GM12878 (cell line): Measurements from ENCODE around the gene TMEM201. TPM values are rescaled to one million over a fixed set of nuclear protein-coding genes. Genes with fewer than 3 reads are reported as not detected.

Source experiments
- CBX3 ChIP-seq: fragments of 200-600 bp; sonication (generic); IDR thresholded peaks from 2 replicates; pipeline ENCODE4 v1.6.1; 2016; ENCODE audit warnings: low read depth, borderline replicate concordance
- CREM ChIP-seq: IDR thresholded peaks from 2 replicates; pipeline ENCODE4 v1.6.1; 2014; ENCODE audit warnings: antibody characterized with exemption, low read depth
- EED ChIP-seq: sonication (generic); IDR thresholded peaks from 2 replicates; pipeline ENCODE4 v1.6.1; 2016; ENCODE audit warnings: antibody characterized with exemption, low read depth
- ESRRA ChIP-seq: IDR thresholded peaks from 2 replicates; pipeline ENCODE4 v1.6.1; 2012; ENCODE audit warnings: mild to moderate bottlenecking, low read length, improper control_type of control experiment
- ETV6 ChIP-seq, 2 experiments: fragments of 450-650 bp in 1 of 2; IDR thresholded peaks in 1 of 2; conservative IDR thresholded peaks in 1 of 2; 2 replicates each; pipeline ENCODE4 v1.6.1; 2014; ENCODE audit warnings: antibody characterized with exemption in 1 of 2, borderline replicate concordance in 1 of 2, low read depth in 1 of 2, mild to moderate bottlenecking in 1 of 2, moderate library complexity in 1 of 2
- HDGF ChIP-seq: fragments of 450-650 bp; IDR thresholded peaks from 2 replicates; pipeline ENCODE4 v1.6.1; 2016; ENCODE audit warnings: antibody characterized with exemption
- HSF1 ChIP-seq: fragments of 150-350 bp; IDR thresholded peaks from 2 replicates; pipeline ENCODE4 v1.6.1; 2014; ENCODE audit warnings: mild to moderate bottlenecking, low read depth, low read length
- NBN ChIP-seq: fragments of 450-650 bp; IDR thresholded peaks from 2 replicates; pipeline ENCODE4 v1.6.1; 2016
- NR2C1 ChIP-seq: fragments of 450-650 bp; IDR thresholded peaks from 2 replicates; pipeline ENCODE4 v1.6.1; 2017; ENCODE audit warnings: antibody characterized with exemption, mild to moderate bottlenecking, moderate library complexity
- NR2C2 ChIP-seq: IDR thresholded peaks from 2 replicates; pipeline ENCODE4 v1.6.1; 2011; ENCODE audit warnings: borderline replicate concordance, low read depth; ENCODE audit not compliant: control insufficient read depth, insufficient read length
- PKNOX1 ChIP-seq: fragments of 450-650 bp; IDR thresholded peaks from 2 replicates; pipeline ENCODE4 v1.6.1; 2016; ENCODE audit warnings: mild to moderate bottlenecking
- POLR2AphosphoS2 ChIP-seq: IDR thresholded peaks from 2 replicates; pipeline ENCODE4 v1.6.1; 2011; ENCODE audit warnings: low read depth, mild to moderate bottlenecking, low read length, improper control_type of control experiment, moderate library complexity
- POU2F2 ChIP-seq: IDR thresholded peaks from 3 replicates; pipeline ENCODE4 v1.6.1; 2011; ENCODE audit warnings: low read depth, mild to moderate bottlenecking, low read length, borderline replicate concordance
- RB1 ChIP-seq: fragments of 450-650 bp; formaldehyde crosslinking; IDR thresholded peaks from 2 replicates; pipeline ENCODE4 v1.6.1; 2017; ENCODE audit warnings: mild to moderate bottlenecking, borderline replicate concordance
- RELB ChIP-seq: fragments of 450-650 bp; IDR thresholded peaks from 2 replicates; pipeline ENCODE4 v1.6.1; 2017; ENCODE audit warnings: low read depth, mild to moderate bottlenecking, moderate library complexity
- TAF1 ChIP-seq: IDR thresholded peaks from 2 replicates; pipeline ENCODE4 v1.6.1; 2011; ENCODE audit warnings: mild to moderate bottlenecking, low read depth, low read length, borderline replicate concordance
- TBL1XR1 ChIP-seq: IDR thresholded peaks from 2 replicates; pipeline ENCODE4 v1.6.1; 2012; ENCODE audit warnings: low read depth, low read length, improper control_type of control experiment
- TCF3 ChIP-seq: IDR thresholded peaks from 2 replicates; pipeline ENCODE4 v1.6.1; 2012; ENCODE audit warnings: low read depth, mild to moderate bottlenecking, low read length, borderline replicate concordance; ENCODE audit not compliant: insufficient read depth
- YBX1 ChIP-seq: fragments of 450-650 bp; IDR thresholded peaks from 2 replicates; pipeline ENCODE4 v1.6.1; 2016; ENCODE audit warnings: antibody characterized with exemption
- ZNF217 ChIP-seq: fragments of 450-650 bp; IDR thresholded peaks from 2 replicates; pipeline ENCODE4 v1.6.1; 2017; ENCODE audit warnings: antibody characterized with exemption, mild to moderate bottlenecking
- polyA plus RNA-seq, 11 experiments: library from polyadenylated mRNA; depleted of rRNA in 4 of 11; unstranded in 6 of 11; stranded (reverse) in 5 of 11; fragments of >200 nt; fragmentation: Nextera tagmentation in 4 of 11; fragmentation: Illumina TruSeq in 1 of 11; extraction: Ambion mirVana in 4 of 11; extraction: Trizol in 1 of 11; gene quantifications; 1 replicate in 1 of 11; 2 replicates in 10 of 11; pipeline versions ENCODE4 v1.2.1 to v1.2.3, GENCODE V29; 2011 to 2016; ENCODE audit warnings: inconsistent platforms in 2 of 11, missing spikeins in 2 of 11, low read depth in 1 of 11
- total RNA-seq, 4 experiments: library from RNA; depleted of rRNA in 3 of 4; stranded (reverse); fragments of >200 nt in 3 of 4; fragmentation: Illumina TruSeq in 1 of 4; extraction: Trizol in 1 of 4; gene quantifications; 2 replicates each; pipeline versions ENCODE4 v1.2.1 to v1.2.3, GENCODE V29; 2013 to 2021
- TF ChIP-seq, protein P1 (sequence below): fragments of 450-650 bp; IDR thresholded peaks from 2 replicates; pipeline ENCODE4 v1.6.1; 2018; ENCODE audit warnings: mild to moderate bottlenecking, low read depth, moderate library complexity; ENCODE audit not compliant: partially characterized antibody
- TF ChIP-seq, protein P2 (sequence below): IDR thresholded peaks from 2 replicates; pipeline ENCODE4 v1.6.1; 2012; ENCODE audit warnings: low read length, inconsistent platforms

The TMEM201 gene
- total and polyA plus RNA-seq, 10 of the 15 experiments (the other 5 are each of a cell fraction or from before 2014, with no cell fraction given) = 0.13 to 26.6 (median 6.1) TPM

GRCh38 chr1:9629445-9630201 lies 40.9 kb downstream of the TMEM201 start (continued):
- TF ChIP-seq HDGF (0 out of 2 replicates have a peak, but pooled peaks have one; percentile 35), CREM (peak; percentile 6; the same call in 1 of the 2 replicates), RELB (peak; percentile 88), YBX1 (no peak), ESRRA (peak; percentile 93), NR2C2 (no peak), ETV6 (conservative IDR thresholded peaks at IDR 0.05 in 1 of 2, IDR thresholded peaks at IDR 0.05 in 1 of 2; ENCODE audit: borderline replicate concordance in 1 of 2, low read depth in 1 of 2) (no peak; a peak in 1 of 4 replicates), TBL1XR1 (0 out of 2 replicates have a peak, but pooled peaks have one; percentile 31), HSF1 (no peak), CBX3 (no peak), POU2F2 (peak; percentile 46; the same call in 1 of the 3 replicates), TCF3 (peak; percentile 41; the same call in 1 of the 2 replicates), RB1 (peak; percentile 48; the same call in 1 of the 2 replicates), EED (peak; percentile 75), NR2C1 (no peak), NBN (peak; percentile 96), POLR2AphosphoS2 (peak; percentile 67; the same call in 1 of the 2 replicates), TAF1 (peak; percentile 65; the same call in 1 of the 2 replicates), PKNOX1 (peak; percentile 35), ZNF217 (peak; percentile 99)
- TF ChIP-seq, protein P1, sequence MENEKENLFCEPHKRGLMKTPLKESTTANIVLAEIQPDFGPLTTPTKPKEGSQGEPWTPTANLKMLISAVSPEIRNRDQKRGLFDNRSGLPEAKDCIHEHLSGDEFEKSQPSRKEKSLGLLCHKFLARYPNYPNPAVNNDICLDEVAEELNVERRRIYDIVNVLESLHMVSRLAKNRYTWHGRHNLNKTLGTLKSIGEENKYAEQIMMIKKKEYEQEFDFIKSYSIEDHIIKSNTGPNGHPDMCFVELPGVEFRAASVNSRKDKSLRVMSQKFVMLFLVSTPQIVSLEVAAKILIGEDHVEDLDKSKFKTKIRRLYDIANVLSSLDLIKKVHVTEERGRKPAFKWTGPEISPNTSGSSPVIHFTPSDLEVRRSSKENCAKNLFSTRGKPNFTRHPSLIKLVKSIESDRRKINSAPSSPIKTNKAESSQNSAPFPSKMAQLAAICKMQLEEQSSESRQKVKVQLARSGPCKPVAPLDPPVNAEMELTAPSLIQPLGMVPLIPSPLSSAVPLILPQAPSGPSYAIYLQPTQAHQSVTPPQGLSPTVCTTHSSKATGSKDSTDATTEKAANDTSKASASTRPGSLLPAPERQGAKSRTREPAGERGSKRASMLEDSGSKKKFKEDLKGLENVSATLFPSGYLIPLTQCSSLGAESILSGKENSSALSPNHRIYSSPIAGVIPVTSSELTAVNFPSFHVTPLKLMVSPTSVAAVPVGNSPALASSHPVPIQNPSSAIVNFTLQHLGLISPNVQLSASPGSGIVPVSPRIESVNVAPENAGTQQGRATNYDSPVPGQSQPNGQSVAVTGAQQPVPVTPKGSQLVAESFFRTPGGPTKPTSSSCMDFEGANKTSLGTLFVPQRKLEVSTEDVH = no peak
- TF ChIP-seq, protein P2, sequence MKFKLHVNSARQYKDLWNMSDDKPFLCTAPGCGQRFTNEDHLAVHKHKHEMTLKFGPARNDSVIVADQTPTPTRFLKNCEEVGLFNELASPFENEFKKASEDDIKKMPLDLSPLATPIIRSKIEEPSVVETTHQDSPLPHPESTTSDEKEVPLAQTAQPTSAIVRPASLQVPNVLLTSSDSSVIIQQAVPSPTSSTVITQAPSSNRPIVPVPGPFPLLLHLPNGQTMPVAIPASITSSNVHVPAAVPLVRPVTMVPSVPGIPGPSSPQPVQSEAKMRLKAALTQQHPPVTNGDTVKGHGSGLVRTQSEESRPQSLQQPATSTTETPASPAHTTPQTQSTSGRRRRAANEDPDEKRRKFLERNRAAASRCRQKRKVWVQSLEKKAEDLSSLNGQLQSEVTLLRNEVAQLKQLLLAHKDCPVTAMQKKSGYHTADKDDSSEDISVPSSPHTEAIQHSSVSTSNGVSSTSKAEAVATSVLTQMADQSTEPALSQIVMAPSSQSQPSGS = no peak
